Epithelial cell of proximal tubule (primary cell): Measurements from ENCODE around the gene PLAU. TPM values are rescaled to one million over a fixed set of nuclear protein-coding genes. Genes with fewer than 3 reads are reported as not detected.
A peak's percentile ranks its signal among the peaks of the same experiment; 100 is the strongest.

Source experiments
- DNase-seq: peaks from one replicate; pipeline ENCODE4 v3.0.0-alpha.2; 2011; ENCODE audit warnings: low read depth
- H3K4me3 ChIP-seq: 2 replicates; pipeline ENCODE4 v1.5.1; 2011; ENCODE audit warnings: low read depth, mild to moderate bottlenecking, low read length
- total RNA-seq: library from RNA; depleted of rRNA; stranded (reverse); fragments of >200 nt; gene quantifications from 2 replicates; pipeline ENCODE4 v1.2.3, GENCODE V29; 2015
- TF ChIP-seq, protein P1 (sequence below): conservative IDR thresholded peaks from 2 replicates; pipeline ENCODE4 v1.5.1; 2012; ENCODE audit warnings: low read depth, mild to moderate bottlenecking, low read length

The PLAU gene
- total RNA-seq, 1 donor from 2014 or later, result 970 TPM

DNA sequence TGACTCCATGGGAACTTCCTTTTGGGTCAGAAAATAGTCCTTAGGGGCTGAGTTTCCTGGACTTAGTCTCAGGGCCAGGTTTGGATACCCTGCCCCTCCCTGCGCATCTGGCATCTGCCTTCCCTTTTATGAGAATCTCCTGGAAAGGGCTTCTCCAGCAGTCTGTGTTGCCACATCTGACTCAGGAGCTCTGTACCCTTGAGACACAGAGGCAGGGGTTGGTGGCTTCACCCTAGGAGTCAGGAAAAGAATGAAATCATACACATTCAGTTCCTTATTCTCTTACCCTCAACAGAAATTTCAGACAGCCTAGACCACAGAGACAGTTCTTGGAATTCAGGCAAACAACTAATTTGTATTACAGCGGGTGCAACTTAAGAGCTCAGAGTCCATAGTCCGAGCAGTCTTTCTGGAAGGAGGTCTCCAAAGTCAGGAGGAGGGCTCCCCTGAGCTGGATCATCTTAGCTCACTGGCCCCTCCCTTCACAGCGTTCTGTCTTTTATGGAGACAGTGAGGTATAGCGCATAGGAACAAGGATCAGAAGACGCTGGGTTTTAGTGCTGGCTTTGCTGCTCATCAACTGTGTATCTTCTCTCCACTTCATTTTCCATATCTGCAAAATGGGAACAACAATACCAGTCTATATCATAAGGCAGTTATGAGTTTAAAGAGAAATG lies 3.0 kb upstream of the PLAU start:
- H3K4me3 ChIP-seq, result no peak overlapping the region
- TF ChIP-seq, protein P1, sequence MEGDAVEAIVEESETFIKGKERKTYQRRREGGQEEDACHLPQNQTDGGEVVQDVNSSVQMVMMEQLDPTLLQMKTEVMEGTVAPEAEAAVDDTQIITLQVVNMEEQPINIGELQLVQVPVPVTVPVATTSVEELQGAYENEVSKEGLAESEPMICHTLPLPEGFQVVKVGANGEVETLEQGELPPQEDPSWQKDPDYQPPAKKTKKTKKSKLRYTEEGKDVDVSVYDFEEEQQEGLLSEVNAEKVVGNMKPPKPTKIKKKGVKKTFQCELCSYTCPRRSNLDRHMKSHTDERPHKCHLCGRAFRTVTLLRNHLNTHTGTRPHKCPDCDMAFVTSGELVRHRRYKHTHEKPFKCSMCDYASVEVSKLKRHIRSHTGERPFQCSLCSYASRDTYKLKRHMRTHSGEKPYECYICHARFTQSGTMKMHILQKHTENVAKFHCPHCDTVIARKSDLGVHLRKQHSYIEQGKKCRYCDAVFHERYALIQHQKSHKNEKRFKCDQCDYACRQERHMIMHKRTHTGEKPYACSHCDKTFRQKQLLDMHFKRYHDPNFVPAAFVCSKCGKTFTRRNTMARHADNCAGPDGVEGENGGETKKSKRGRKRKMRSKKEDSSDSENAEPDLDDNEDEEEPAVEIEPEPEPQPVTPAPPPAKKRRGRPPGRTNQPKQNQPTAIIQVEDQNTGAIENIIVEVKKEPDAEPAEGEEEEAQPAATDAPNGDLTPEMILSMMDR, result no peak
- no peak for DNase-seq

DNA sequence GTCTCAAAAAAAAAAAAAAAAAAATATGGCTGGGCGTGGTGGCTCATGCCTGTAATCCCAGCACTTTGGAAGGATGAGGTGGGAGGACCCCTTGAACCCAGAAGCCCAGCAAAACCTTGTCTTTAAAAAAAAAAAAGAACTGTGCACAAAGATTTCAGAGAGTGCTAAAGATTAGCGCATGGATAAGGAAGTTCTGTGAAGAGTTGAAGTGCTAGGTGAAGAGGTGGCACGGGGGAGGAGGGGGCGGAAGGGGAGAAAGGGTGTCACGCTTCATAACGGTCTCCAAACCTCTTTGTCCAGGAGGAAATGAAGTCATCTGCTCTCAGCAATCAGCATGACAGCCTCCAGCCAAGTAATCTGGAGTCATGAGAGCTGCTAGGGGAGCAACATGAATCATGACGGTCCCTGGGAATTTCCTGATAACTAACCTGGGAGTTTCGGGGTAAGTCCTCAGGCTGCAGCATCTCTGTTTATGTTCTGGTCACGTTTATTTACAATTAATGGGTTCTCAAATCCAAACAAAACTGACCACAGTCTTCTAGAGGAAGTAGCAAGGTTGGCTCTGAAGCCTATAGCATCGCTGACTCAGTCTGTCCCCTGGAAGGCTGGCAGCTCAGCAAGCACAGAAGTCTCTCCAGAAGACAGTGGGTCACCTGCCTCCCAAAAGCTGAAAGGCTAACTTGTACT lies 1.9 kb upstream of the PLAU start:
- DNase-seq, result peak; percentile 99
- TF ChIP-seq, protein P1, result no peak
- peak overlapping the region; percentile 25 for H3K4me3 ChIP-seq

DNA sequence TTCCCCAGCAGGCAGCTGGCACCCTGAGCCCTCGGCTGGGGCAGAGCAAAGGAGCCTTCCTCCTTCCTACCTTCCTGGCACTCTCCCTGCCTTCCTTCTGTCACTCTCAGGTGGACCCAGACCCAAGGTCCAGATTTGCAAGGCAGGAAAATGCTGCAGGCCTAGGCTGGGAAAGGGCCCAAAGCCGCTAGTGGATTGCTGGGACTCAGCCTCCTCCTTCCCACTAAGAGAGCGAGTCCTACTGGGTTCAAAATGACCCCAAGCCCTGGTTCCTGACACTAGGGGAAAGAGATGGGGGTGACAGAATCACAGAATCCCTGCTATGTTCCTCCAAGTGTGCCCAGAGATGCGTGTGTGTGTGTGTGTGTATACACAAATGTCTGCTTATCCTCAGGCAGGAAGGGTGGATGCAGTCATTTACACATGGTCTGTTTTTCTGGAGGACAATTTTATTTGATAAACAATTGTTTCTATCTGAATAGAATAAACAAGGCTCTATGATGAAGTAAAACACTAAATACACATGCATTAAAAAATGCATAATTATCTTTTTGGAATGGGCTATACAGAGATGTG lies 1.3 kb upstream of the PLAU start:
- peak overlapping the region; percentile 25 for H3K4me3 ChIP-seq
- no peak for DNase-seq
- TF ChIP-seq, protein P1, result no peak

DNA sequence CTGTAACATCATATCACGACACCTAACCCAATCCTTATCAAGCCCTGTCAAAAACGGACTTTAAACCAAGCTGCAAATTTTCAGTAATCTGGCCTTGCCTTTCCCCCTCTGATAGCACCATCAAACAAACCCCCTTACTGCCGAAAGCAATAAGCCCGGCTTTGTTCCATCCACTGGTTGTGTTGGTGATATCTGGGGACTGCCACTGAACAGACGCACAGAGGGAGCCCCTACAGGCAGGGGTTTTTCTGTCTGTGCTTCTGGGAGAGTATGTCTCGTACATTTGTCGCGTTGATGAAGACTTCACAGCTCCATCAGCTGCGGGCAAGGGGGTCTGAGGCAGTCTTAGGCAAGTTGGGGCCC lies 550 bp upstream of the PLAU start:
- TF ChIP-seq, protein P1, result peak; percentile 8
- H3K4me3 ChIP-seq, result peak overlapping the region; percentile 74
- DNase-seq, result no peak

DNA sequence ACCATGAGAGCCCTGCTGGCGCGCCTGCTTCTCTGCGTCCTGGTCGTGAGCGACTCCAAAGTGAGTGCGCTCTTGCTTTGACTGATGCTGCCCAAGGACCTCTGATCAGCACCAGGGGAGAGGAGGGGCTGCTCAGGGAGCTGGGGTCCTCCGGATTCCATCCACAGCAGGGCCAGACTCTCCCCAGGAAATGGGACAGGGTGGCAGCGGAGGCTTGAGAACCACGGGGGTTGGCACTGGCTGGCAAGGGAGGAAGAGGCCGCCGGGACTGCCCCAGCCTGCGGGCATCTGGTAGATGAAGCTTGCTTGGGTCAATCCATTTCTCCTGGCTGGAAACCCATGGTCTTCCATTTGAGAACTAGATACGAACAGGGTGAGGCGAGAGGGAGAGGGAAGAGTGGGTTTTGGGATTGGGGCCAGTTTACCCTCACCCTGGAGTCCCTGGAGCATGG lies 647 bp downstream of the PLAU start:
- TF ChIP-seq, protein P1, result no peak
- no peak for DNase-seq

DNA sequence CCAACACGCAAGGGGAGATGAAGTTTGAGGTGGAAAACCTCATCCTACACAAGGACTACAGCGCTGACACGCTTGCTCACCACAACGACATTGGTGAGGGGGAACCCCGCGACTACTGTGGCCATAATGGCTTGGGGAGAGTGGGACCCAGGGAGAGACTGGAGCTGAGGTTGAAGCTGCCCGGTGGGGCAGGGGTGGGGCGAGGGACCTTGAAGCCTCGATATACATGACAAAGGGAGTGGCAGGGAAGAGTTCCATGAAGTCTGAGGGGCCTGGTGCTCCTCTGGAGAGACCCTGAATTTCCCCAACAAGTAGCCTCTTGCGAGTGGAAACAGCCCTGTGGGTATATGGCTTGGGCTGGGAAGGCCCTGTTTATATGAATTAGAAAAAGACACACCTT lies 3.1 kb downstream of the PLAU start:
- DNase-seq, result no peak
- H3K4me3 ChIP-seq, result peak overlapping the region; percentile 74

More for the DNA sequence above, 647 bp downstream of the PLAU start:
- H3K4me3 ChIP-seq, result peak overlapping the region; percentile 74

More for the DNA sequence above, 3.1 kb downstream of the PLAU start:
- TF ChIP-seq, protein P1, result no peak
